A204.1 (cell line): ENCODE results near the gene CDHR5.

Experiments used
- FAIRE-seq: peaks from 2 replicates; lab custom pipeline; 2012; peaks lifted over from hg19 to GRCh38; lab: Jason Lieb, UNC

CDHR5 gene

DNA sequence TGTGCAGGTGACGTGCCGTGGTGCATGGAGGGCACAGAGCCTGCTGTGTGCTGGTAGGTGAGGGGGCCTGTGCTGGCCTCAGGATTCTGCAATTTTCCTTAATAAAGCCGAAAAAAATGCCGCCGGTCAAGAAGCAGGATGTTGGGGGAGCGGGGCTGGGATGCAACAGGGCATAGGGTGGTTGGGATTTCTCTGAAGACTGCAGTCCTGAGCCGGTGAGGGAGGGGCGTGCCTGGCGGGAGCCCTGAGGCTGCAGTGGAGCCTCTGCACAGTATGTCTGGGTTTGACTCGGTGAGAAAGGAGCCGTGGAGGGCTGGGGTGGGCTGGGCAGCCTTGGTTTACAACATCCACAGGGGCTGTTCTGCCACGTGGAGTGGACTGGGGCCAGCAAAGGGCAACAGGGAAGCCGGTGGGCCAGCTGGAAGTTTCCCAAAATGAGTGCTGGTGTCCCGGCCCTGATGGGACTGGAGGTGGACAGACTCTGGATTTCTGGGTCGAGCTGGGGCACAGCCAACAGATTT lies 1.3 kb downstream of the CDHR5 start:
- FAIRE-seq, result no peak

- no peak for FAIRE-seq
Measured at GRCh38 chr11:621838-622237, 2.9 kb downstream of the CDHR5 start.

- FAIRE-seq, result no peak
Measured at GRCh38 chr11:620935-621814, 3.6 kb downstream of the CDHR5 start.

DNA sequence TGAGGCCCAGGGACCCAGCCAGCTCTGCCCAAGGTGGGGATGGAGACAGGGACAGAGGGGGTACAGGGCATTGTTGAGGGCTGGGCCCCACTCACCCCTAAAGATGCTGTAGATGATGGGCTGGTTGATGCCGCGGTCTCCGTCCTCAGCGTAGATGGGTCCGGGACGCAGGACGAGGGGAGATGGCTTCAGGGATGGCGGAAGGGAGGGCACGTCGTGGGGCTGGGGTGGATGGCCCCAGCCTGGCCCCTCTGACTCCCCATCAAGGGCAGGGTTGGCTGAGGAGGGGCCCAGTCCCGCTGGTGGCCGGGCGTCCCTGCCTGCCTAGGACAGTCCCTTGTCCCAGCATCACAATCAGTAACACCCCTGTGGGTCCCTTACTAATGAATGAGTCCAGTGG lies 4.6 kb downstream of the CDHR5 start:
- no peak for FAIRE-seq

- no peak for FAIRE-seq
Measured at GRCh38 chr11:619628-620050, 5.1 kb downstream of the CDHR5 start.

GRCh38 chr11:618856-619627 lies 5.7 kb downstream of the CDHR5 start:
- FAIRE-seq, result no peak

- FAIRE-seq, result no peak
Measured at GRCh38 chr11:617912-618682, 6.7 kb downstream of the CDHR5 start.

- no peak for FAIRE-seq
Measured at GRCh38 chr11:617199-617911, 7.4 kb downstream of the CDHR5 start.

GRCh38 chr11:616320-617198 lies 8.2 kb downstream of the CDHR5 start:
- no peak for FAIRE-seq

GRCh38 chr11:615504-616319 lies 9.0 kb downstream of the CDHR5 start, which contains the start of gene IRF7:
TSS of gene IRF7 (minus strand) at chr11:615950. CDS start at chr11:615364, 586 bp downstream.
- no peak for FAIRE-seq

- no peak for FAIRE-seq
Measured at GRCh38 chr11:614623-615503, 9.9 kb downstream of the CDHR5 start.

DNA sequence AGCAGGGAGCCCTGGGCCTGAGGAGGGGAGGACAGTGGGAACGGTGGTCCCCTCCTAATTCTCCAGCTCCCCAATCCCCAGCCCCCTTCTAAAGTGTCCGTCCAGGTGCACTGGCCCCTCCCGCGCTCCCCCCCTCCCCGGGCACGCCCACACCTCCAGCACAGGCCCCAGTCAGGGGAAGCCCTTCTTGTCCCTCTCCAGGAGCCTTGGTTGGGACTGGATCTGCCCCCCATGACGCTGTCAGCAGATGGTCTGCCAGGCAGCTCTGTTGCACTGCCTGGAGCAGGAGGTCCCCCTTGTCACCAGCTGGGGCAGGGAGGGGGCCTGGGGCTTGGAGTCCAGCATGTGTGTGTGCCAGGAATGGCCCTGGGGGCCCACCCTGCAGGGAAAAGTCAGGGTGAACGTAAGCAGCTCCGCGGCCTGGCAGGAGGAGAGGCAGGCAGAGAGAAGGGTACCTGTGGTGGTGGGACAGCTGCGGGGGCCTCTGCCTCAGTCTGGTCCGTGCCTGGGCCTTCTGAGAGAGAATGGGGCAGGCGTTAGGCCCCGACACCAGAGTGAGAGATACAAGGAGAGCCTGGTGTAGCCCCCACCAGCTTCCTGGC lies 10.6 kb downstream of the CDHR5 start:
- FAIRE-seq, result no peak

DNA sequence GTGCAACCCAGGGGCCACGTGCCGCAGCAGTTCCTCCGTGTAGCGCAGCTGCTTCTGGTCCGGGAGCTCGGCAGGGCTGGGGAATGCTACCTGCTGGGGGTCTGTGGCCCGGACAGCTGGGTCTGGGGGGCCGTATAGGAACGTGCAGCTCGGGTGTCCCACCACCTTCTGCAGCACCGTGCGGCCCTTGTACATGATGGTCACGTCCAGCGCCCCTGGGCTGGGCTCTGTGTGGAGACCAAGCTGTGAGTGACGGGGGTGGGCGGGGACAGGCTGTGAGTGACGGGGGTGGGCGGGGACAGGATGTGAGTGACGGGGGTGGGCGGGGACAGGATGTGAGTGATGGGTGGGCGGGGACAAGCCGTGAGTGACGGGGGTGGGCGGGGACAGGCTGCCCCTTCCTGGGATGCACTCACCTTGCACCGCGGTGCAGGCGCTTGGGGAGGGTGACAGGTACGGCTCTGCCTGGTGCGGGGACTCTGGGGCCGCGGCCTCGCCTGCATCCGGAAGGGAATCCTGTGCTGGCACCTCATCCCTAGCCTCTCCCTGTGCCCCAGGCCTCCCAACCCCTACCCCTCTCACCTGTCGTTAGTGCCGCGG lies 11.3 kb downstream of the CDHR5 start:
- no peak for FAIRE-seq

DNA sequence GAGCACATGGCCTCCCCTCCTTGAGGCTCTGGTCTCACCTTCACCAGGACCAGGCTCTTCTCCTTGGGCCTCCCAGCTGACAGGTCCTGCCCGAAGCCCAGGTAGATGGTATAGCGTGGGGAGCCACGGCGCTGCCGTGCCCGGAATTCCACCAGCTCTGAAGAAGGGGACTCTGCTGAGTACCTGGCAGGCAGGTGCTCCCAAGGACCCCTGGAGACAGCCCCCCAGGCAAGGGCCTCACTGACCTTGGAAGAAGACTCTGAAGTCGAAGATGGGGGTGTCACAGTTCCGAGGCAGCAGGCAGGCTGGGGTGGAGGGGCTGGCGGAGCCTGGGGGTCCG lies 11.8 kb downstream of the CDHR5 start:
- FAIRE-seq, result no peak

DNA sequence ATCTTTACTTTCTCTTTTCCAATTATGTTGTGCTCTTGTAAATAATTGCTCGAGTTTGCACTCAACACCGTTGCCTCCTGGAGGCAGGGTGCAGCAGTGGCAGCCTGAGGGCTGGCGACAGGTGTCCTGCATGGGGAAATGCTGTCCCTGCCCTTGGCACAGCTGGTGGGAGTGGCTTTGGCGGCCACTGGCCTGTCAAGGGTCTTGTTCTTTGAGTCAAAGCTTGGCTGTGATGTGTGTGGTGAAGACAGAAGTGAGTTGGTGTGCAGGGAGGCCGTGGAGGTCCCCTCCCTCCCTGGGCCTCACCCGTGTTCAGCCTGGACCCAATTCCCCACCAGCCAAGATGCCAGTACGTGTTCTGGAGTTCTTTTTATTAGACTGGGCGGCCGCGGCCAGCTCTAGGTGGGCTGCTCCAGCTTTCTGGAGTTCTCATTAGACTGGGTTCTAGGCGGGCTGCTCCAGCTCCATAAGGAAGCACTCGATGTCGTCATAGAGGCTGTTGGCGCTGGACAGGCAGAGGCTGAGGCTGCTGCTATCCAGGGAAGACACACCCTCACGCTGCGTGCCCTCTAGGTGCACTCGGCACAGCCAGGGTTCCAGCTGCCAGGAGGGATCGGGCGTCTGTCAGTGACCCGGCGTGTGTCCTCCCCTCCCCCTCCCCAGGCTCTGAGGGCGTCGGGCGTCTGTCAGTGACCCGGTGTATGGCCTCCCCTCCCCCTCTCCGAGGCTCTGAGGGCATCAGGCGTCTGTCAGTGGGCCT lies 12.4 kb downstream of the CDHR5 start:
- FAIRE-seq, result no peak

GRCh38 chr11:611001-611996 lies 13.5 kb downstream of the CDHR5 start:
- FAIRE-seq, result no peak
